CD14-positive monocyte (primary cell): ENCODE results near the gene UBE4A. TPM values are rescaled to one million over a fixed set of nuclear protein-coding genes. Genes with fewer than 3 reads are reported as not detected.

Experiments used
- DNase-seq, 3 donors: peaks; one replicate each; pipeline ENCODE4 v3.0.0-alpha.2; 2011 to 2022
- H2AFZ ChIP-seq: 2 replicates; pipeline ENCODE4 v1.6.0; 2012; ENCODE audit warnings: mild to moderate bottlenecking, low read depth, low read length, inconsistent platforms; ENCODE audit not compliant: insufficient read depth, poor library complexity, severe bottlenecking
- H3K27ac ChIP-seq, 2 donors: 1 replicate in 1 of 2; 2 replicates in 1 of 2; pipeline ENCODE4 v1.5.1; 2012 to 2013; ENCODE audit warnings: low read length in 2 of 2, control low read depth in 1 of 2, inconsistent platforms in 1 of 2, low read depth in 1 of 2, mild to moderate bottlenecking in 1 of 2
- H3K27me3 ChIP-seq, 2 donors: one replicate each; pipeline versions ENCODE4 v1.6.0 to v1.6.1; 2011 to 2013; ENCODE audit warnings: low read length in 2 of 2; ENCODE audit not compliant: control insufficient read depth in 2 of 2, insufficient read depth in 2 of 2
- H3K36me3 ChIP-seq, 2 donors: replicated peaks in 1 of 2; 1 replicate in 1 of 2; 2 replicates in 1 of 2; pipeline versions ENCODE4 v1.5.1 to v1.6.1; 2012 to 2013; ENCODE audit warnings: low read length in 2 of 2, control low read depth in 1 of 2, inconsistent platforms in 1 of 2, mild to moderate bottlenecking in 1 of 2; ENCODE audit not compliant: insufficient read depth in 2 of 2, control insufficient read depth in 1 of 2
- H3K4me1 ChIP-seq, 2 donors: 1 replicate in 1 of 2; 2 replicates in 1 of 2; pipeline versions ENCODE4 v1.5.1 to v1.6.1; 2012 to 2013; ENCODE audit warnings: low read length in 2 of 2, control low read depth in 1 of 2, inconsistent platforms in 1 of 2, mild to moderate bottlenecking in 1 of 2, moderate library complexity in 1 of 2; ENCODE audit not compliant: insufficient read depth in 2 of 2, control insufficient read depth in 1 of 2
- H3K4me2 ChIP-seq: replicated peaks from 2 replicates; pipeline ENCODE3; 2012; ENCODE audit warnings: low read length, moderate library complexity, mild to moderate bottlenecking; ENCODE audit not compliant: poor library complexity, severe bottlenecking; ENCODE audit errors: extremely low read depth
- H3K4me3 ChIP-seq, 3 experiments: fragments of 200-600 bp in 1 of 3; sonication (generic) in 1 of 3; replicated peaks in 1 of 3; 1 replicate in 2 of 3; 2 replicates in 1 of 3; pipeline ENCODE4 v1.5.1; 2011 to 2013; ENCODE audit warnings: low read length in 3 of 3, mild to moderate bottlenecking in 3 of 3, control low read depth in 2 of 3, low read depth in 2 of 3, inconsistent platforms in 1 of 3, moderate library complexity in 1 of 3
- H3K79me2 ChIP-seq: 2 replicates; pipeline ENCODE4 v1.6.0; 2012; ENCODE audit warnings: mild to moderate bottlenecking, control low read depth, inconsistent platforms, low read length, moderate library complexity; ENCODE audit not compliant: insufficient read depth
- H3K9ac ChIP-seq: 2 replicates; pipeline ENCODE4 v1.6.0; 2017; ENCODE audit warnings: low read length, mild to moderate bottlenecking; ENCODE audit not compliant: insufficient read depth, poor library complexity, severe bottlenecking
- H3K9me3 ChIP-seq, 2 donors: replicated peaks in 1 of 2; 1 replicate in 1 of 2; 2 replicates in 1 of 2; pipeline versions ENCODE4 v1.5.1 to v1.6.1; 2012 to 2013; ENCODE audit warnings: low read length in 2 of 2, control low read depth in 1 of 2; ENCODE audit not compliant: control insufficient read depth in 1 of 2, insufficient read depth in 1 of 2
- H4K20me1 ChIP-seq: 2 replicates; pipeline ENCODE4 v1.6.0; 2012; ENCODE audit warnings: mild to moderate bottlenecking, low read length, control low read depth, moderate library complexity; ENCODE audit not compliant: insufficient read depth
- H3K27ac Mint-ChIP-seq, 7 donors: one replicate each; pipeline ENCODE4 v1.8.0; 2020; ENCODE audit warnings: mild to moderate bottlenecking in 7 of 7, mixed read lengths in 7 of 7, moderate library complexity in 6 of 7, inconsistent platforms in 2 of 7
- H3K27me3 Mint-ChIP-seq, 3 donors: one replicate each; pipeline ENCODE4 v1.8.0; 2021 to 2022; ENCODE audit warnings: low read depth in 3 of 3, mild to moderate bottlenecking in 3 of 3, mixed read lengths in 3 of 3, moderate library complexity in 3 of 3, inconsistent platforms in 1 of 3
- H3K36me3 Mint-ChIP-seq, 2 donors: one replicate each; pipeline ENCODE4 v1.8.0; 2020; ENCODE audit warnings: mixed read lengths in 2 of 2, inconsistent platforms in 1 of 2, mild to moderate bottlenecking in 1 of 2
- H3K4me1 Mint-ChIP-seq: one replicate; pipeline ENCODE4 v1.8.0; 2020; ENCODE audit warnings: mild to moderate bottlenecking, mixed read lengths
- H3K4me3 Mint-ChIP-seq, 2 donors: one replicate each; pipeline ENCODE4 v1.8.0; 2020; ENCODE audit warnings: mild to moderate bottlenecking in 2 of 2, mixed read lengths in 2 of 2, moderate library complexity in 1 of 2
- H3K9me3 Mint-ChIP-seq, 7 donors: one replicate each; pipeline ENCODE4 v1.8.0; 2020 to 2022; ENCODE audit warnings: mixed read lengths in 7 of 7, mild to moderate bottlenecking in 6 of 7, moderate library complexity in 6 of 7, inconsistent platforms in 2 of 7
- CTCF ChIP-seq: fragments of 200-600 bp; IDR thresholded peaks from one replicate; pipeline ENCODE4 v1.8.0; 2022; ENCODE audit warnings: antibody characterized with exemption, mild to moderate bottlenecking
- WGBS: methylation state at CpG from one replicate; pipeline ENCODE4 v1.1.5; 2013; ENCODE audit warnings: missing lambda C conversion rate; ENCODE audit not compliant: insufficient coverage; 5-methylcytosine and 5-hydroxymethylcytosine counted together
- intact Hi-C, 2 donors: fragments of 100-400 bp; cut with micrococcal nuclease; formaldehyde crosslinking; loops; one replicate each; pipeline versions ENCODE4 v1.15.0 to v1.15.1; 2023
- polyA plus RNA-seq, 3 donors: library from polyadenylated mRNA; depleted of rRNA in 1 of 3; unstranded in 2 of 3; stranded (reverse) in 1 of 3; fragments of 300-500 nt in 2 of 3; fragments of >200 nt in 1 of 3; fragmentation: Illumina TruSeq in 2 of 3; gene quantifications; 1 replicate in 2 of 3; 2 replicates in 1 of 3; pipeline ENCODE4 v1.2.3, GENCODE V29; 2012 to 2021

Gene UBE4A
- polyA plus RNA-seq, 3 donors: 21.6 to 33.9 (median 22.7) TPM

GRCh38 chr11:118338637-118339061, 20.8 kb upstream of the UBE4A start:
- no peak for TF ChIP-seq CTCF
- no peak overlapping the region for H3K4me3 ChIP-seq
- 71% methylated on average over 7 of the region's 7 CpGs for WGBS
- intact Hi-C loops: no loop called here
- Mint-ChIP-seq H3K9me3 (no peaks in the 10 kb centered on the region), H3K36me3 (no peaks in the 10 kb centered on the region), H3K27me3 (peaks cover 2 to 4% (median 4%) of the 10 kb centered on the region in 3 donors), H3K27ac (peak overlapping the region in 3 of 7 donors; percentile 2 to 85 (median 16)), H3K4me3 (peak overlapping the region in 1 of 2 donors; percentile 39), H3K4me1 (no peaks in the 10 kb centered on the region)
- no peaks in the 10 kb centered on the region for H3K36me3 ChIP-seq
- no peak overlapping the region for H2AFZ ChIP-seq
- no peaks in the 10 kb centered on the region for H3K4me1 ChIP-seq
- H3K9me3 ChIP-seq: no peaks in the 10 kb centered on the region
- H3K9ac ChIP-seq: no peak overlapping the region
- no peaks in the 10 kb centered on the region for H3K27me3 ChIP-seq
- no peak overlapping the region for H3K27ac ChIP-seq
- H3K79me2 ChIP-seq: no peaks in the 10 kb centered on the region
- no peak for DNase-seq
- no peak overlapping the region for H3K4me2 ChIP-seq
- no peaks in the 10 kb centered on the region for H4K20me1 ChIP-seq

DNA sequence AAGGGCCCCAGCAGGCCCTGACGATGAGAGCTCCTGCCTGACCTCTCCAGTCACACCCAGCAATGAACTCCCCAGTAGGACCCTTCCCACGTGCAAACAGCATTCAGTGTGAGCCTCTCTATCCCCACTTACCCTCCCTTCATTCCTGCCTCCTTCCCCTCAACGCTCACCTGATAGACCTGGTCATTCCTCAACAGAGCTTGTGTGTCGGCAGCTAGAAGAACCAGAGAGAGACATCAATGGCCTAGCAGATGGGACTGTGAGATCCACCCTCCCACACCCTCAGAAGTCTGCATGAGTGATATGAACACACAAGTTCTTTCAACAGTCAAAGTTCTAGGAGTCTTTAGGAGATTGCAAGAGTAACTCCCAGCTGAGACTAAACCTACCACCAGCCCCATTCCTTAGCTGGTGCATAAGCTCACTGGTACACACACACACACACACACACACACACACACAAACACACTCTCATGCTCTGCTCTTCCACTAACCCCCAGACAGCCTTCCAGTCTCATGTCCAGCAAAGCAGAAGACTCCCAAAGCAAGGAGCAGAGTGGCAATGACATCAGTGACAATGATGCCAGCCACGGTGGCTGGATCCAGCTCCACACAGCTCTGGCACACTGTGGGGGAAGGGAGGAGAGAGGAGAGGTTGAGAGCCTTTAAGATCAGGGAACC, 20.0 kb upstream of the UBE4A start:
- no peak for DNase-seq
- no peaks in the 10 kb centered on the region for H3K27me3 ChIP-seq
- no peaks in the 10 kb centered on the region for H3K4me1 ChIP-seq
- Mint-ChIP-seq H3K27ac (peak overlapping the region in 1 of 7 donors; percentile 79), H3K36me3 (no peaks in the 10 kb centered on the region), H3K9me3 (no peaks in the 10 kb centered on the region), H3K27me3 (peaks cover 2 to 4% (median 4%) of the 10 kb centered on the region in 3 donors), H3K4me3 (peak overlapping the region in 1 of 2 donors; percentile 17), H3K4me1 (no peaks in the 10 kb centered on the region)
- H3K27ac ChIP-seq: no peak overlapping the region
- 100% methylated on average over 5 of the region's 5 CpGs for WGBS
- H3K9ac ChIP-seq: no peak overlapping the region
- H3K4me3 ChIP-seq: no peak overlapping the region
- H2AFZ ChIP-seq: no peak overlapping the region
- H3K79me2 ChIP-seq: no peaks in the 10 kb centered on the region
- TF ChIP-seq CTCF: no peak
- H3K9me3 ChIP-seq: no peaks in the 10 kb centered on the region
- H3K4me2 ChIP-seq: no peak overlapping the region
- no peaks in the 10 kb centered on the region for H3K36me3 ChIP-seq
- intact Hi-C loops: no loop called here
- H4K20me1 ChIP-seq: no peaks in the 10 kb centered on the region
